ENCODE data around the gene RIOX2.
"Not testable (repeated sequence)": the region's sequence is repeated elsewhere in the genome, so short reads cannot be mapped to it uniquely, and the experiment has no call there.

The RIOX2 gene

DNA sequence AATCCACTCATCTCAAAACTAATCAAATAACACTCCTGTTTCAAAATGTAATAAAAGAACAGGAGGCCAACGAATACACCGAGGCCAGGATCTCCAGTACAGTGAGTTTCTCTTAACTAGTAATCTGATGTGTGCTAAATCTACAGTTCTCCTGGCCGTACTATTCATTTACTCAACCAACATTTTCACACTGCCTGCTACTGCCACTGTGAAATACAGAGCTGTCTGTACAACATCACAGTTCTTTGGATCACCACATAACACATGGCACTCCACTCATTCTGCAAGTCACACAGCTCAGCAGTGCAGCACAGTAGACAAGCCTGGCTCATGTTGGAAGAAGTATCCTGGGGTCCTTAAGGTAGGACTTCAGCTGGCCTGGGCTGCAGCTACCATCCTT, 21.9 kb downstream of the RIOX2 start:
- no peak for DNase-seq

DNA sequence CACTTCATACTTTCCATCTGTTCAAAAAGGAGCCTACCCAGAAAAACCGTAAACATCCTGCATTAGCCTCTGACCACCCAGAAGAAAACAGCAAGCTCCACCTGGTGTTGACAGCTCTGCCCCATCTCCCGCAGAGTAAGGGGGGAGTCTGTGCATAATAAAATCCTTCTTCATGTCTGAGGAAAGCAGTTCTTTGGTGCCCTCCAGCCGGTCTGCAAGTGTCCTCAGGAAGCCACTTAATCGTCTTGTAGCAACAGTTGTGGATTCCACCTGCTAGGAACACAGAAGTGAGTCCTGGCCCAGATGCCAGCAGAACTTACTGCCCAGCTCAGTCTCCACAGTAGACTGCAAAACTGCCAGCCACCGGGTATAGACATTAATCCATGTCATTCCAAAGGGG, 22.5 kb downstream of the RIOX2 start:
- DNase-seq = no peak

DNA sequence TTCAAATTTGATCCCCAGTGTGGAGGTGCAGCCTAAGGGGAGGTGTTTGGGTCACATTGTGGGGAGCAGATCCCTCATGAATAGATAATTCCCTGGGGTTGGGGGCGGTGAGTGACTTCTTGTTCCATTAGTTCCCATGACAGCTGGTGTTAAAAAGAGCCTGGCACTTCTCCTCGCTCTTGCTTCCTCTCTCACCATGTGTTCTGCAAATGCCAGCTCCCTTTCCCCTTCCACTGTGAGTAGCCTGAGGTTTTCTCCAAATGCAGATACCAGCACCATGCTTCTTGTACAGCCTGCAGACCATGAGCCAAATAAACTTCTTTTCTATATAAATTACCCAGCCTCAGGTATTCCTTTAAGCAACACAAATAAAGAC, 23.1 kb downstream of the RIOX2 start:
- DNase-seq = no peak

DNA sequence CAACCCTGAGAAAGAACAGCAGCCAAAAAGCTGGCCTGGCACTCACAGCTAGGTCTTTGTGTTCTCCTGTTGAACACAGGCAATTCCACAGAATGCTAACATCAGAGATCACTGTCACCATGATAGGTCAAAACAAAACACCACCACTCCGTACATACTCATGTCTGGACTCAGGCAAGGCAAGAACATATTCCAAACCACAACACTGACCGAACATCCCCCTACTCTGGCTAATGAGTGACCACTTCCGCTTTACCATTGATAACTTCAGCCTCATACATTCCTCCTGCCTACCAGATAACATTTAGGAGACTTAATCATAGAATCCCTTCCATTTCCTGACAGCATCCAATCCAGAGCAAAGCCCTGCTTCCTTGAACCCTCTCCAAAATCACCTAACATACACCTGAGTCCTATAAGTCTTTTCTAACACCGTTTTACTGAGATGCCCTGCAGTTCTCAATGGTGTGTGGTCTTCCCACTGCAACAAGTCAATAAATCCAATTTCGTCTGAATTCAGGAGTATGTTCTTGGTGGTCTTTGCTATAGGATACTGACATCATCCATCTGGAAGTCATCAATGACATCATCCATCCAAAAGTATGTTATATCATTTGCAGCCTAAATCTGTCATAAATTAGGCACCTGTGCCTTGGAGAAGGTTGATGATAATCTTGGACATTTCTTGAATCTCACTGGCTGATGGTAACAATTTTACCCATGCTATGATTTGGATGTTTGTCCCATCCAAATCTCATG, 23.7 kb downstream of the RIOX2 start:
- no peak for DNase-seq

DNA sequence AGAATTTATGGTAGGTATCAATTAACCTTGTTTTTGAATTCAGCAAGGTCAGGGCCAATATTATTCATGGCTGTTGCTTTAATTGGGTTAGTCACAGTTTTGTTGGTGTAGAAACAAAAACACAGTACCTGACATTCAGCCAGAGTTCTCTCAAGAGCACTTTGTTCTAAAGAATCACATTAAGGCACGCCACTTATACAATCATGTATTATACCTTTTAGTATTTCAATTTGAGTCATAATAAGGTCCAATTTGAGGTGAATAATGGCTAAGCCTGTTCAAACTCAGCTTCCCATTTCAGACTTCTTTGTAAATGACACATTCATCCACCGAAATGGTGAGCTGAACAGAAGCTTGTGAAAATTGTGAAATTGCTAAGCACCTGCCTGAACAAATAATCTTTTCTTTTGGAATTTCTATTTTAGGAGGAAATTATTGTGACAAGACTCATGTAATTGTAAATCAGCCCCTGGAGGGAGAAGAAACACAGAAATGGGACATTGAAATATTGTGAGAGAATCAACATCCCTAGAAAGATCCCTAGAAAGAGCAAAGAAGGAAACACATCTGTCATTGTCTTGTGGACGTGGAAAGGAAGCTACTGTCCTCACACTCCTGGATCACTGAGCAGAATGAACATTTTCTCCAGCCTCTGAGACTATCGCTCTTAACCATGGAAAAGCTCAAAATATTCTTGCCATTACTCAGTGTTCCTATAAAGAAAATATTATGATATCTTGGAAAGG, 29.3 kb downstream of the RIOX2 start:
- no peak for DNase-seq

DNA sequence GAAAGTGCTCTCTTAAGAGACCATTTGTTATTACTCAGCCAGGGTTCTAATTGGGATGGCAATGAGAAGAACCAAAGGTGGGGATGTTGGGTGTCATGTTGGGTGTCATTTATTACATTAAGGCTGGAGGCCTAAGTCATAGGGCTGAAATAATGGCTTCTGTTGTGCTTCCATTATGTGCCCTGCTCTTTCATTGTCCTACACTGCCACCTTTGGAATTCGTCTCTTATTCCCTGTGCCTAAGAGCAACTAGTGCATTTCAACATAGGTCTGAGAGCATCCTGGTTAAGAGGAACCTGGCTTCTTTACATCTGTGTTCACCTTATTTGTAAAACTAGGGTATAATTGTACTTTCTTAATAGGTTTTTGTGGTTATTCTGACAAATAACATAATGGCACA, 32.2 kb downstream of the RIOX2 start:
- no peak for DNase-seq

DNA sequence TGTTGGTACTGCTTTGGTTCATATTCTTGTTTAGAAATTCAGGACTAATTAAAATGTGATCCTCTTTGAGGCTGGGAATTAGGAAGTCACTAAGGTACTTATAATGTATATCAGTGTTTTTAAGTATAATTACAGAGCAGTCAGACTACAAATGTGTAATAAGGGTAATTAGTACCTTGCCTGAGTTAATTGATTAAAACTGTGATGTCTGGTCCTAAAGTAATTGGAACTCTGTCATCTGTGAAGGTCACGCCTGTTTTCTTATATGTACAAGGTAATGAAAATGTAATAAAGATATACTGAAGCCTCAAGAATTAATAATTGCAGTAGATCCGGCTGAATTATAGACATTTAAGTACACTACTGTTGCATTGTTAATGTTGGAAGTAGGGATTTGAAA, 32.8 kb downstream of the RIOX2 start:
- DNase-seq = no peak

DNA sequence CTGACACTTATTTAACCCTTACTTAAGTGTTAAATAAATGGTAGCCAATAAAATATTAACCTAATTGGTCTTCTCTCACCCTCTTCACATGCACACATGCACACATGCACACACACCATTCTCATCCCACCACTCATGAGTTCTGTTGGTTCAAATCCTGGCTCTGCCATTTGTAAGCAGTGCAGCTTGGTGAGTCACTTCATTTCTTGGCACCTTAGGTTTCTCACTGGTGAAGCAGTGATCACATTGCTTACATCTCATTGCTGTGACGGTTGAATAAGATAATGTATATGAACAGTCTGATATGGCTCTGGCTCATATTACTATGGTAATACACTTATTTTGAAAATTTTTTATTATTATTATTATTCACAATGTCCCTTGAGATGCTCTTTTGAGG, 33.8 kb downstream of the RIOX2 start:
- DNase-seq = no peak

DNA sequence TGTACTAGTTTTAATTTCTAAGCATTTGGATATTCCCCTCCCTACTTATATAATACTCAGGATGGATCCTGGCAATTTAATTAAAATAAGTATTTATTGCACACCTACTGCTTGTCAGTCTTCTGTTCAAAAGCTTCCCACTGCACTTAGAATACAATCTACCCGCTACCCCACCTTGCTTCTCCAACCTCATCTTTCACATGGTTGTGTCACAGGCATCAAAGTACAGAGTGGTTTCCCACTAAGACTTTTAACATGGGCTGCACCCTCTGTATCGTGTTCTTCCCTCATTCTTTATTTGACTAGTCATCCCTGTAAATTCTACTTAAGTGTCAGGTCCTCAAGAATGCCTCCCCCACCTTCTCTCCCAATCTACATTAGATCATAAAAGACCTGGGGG, 35.0 kb downstream of the RIOX2 start:
- no peak for DNase-seq

DNA sequence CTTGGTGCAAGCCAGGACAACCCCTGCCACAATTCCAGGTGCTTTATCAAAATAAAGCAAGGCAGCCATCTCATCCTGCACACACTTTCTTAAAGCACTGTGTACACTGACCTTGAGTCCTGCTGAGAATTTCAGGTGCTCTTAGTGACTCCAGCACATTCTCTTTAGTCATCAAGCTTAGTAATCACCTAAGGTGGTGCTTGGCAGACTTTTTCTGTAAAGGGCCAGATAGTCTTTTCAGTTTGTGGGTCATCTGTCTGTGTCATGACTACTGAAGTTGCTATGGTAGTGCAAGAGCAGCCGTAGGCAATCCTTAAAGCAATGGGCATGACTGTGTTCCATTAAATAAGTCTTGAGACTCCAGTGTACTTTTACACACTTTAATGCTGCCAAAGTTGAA, 36.4 kb downstream of the RIOX2 start:
- no peak for DNase-seq

DNA sequence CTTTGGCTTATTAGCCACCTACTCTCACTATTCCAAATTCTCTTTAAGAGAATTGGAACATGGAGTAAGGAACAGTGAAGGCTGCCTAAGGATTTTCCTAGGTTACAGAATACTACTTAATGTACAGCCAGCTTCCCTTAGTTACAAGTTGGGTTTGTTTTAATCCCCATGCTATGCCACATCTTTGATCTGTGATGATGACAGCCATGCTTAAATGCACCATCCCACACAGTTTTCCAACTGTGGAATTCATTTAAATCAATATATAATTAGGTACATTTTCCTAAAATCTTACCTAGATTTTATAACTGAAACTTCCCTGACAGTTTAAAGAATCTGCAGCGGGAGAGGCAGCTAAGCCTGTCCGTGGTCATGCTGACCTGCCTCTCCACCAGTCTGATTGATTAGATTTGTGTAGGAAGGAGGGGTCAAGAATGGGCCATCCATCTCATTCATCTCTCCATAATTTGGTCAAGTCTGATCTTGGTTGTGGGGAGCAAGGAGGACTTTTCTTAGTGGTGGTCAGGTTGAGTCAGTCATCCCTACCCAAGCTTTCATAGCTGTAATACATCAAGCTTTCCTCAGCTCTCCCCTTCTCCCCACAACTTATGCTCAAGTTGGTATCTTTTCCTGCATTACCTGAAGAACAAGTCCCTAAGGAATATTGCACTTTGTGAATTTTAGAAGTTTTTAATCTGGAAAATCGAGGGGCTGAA, 37.1 kb downstream of the RIOX2 start:
- no peak for DNase-seq

DNA sequence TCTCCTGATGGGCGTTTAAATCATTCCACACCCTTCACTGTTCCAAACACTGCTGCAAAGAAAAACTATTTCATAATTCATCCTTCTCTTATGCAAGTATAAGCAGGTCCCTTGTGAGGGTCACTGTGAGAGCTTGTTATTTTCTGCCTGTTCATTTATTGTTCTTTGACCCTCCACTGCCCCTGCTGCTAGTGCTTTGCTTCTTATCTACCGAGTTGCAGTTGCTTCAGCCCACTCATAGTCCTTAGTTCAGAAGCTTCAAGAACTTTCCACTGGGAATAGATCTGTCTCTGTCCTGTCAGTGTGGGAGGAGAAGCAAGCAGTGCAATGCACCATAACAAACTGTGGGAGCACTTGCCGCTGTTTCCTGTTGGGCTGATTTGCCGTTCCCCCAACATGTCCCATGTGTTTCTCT, 39.8 kb downstream of the RIOX2 start:
- DNase-seq = no peak

DNA sequence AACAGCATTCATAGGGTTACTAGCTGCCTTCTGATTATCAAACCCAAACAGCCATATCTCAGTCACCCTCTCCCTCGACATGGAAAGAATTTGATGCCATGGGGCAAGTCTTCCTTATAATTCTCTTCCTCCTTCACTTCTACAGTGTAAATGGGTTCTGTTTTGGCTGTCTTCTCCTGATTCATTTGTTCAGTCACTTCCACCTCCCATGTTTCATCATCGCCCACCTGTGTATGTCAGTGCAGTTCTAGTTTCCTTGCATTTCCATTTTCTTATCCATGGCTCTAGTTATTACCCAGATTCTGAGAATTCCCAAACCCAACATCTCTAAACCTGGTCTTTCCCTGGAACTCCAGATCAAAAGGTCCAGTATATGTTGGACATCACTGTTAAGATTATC, 41.0 kb downstream of the RIOX2 start:
- DNase-seq = no peak

DNA sequence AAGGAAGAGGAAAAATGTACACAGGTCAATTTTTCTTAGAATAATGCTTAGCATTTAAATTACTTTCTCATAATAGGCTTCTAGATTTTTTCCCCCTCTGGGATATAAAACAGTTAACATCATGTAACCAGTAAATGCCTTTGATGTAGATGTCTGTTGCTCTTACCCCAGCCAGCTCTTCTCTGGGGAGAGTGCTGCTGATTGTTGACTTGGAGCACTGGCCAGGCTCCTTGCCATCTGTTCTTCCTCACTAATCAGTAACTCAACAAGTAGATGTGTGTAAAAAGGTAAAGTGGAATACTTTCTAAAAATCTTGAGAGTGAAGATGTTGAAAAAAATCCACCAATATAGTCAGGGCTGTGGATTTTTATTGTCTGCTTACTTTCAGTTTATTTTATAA, 42.2 kb downstream of the RIOX2 start:
- DNase-seq = no peak

DNA sequence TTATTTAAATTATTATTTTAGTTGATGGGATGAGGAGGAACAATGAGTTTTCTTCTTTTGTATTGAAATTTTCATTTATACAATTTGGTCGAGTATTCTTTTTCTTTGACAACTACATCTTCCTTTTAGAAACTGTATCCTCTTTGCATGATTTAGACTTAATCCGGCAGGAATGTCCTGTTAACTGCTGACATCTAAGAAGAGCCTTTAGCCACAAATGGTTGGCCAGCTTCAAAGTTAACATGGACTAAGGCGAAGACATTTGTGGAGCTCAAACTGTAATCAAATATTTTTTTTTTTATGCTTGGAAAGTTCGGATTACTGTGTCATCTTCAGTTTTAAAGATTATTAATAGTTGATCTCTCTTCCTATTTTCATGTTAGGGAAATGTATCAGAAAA, 43.2 kb downstream of the RIOX2 start:
- no peak for DNase-seq

DNA sequence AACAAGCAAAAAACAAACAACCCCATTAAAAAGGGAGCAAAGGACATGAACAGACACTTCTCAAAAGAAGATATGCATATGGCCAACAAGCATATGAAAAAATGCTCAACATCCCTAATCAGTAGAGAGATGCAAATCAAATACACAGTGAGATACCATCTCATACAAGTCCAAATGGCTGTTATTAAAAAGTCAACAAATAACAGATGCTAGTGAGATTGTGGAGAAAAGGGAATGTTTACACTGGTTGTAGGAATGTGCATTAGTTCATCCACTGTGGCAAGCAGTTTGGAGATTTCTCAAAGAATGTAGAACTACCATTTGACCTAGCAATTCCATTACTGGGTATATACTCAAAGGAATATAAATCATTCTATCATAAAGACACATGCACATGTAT, 44.5 kb downstream of the RIOX2 start:
- no peak for DNase-seq

DNA sequence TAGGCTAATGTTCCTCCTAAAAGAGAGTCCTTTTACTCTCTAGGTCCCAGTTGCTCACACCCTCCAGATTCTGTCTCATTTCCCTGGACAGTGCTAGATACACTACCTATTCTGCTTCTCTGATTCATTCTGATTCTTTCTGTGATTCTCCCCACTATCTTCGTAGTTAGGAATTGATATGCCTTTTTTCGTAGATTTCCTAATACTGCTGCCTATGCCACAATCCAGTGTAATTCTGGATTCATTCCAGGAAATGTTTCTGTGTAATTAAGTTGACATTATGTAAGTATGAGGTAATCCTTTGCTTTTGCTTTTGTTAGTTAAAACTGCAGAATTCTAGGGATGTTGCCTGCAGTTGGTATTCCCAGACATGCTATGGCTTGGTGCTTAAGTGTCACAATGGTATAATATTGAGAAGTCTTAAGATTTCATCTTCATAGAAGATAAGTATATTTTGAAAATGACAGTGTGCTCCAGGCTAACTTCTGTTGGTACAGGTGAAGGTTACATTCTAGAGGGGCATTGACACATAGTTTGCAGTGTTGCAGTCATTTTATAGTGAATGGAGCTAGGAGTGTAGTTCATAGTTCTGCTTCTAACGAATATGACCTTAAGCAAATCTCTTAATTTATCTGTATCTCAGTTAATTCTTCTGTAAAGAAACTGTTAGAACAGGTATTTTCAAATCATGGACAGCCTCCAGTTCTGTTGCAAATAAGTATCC, 54.3 kb downstream of the RIOX2 start:
- DNase-seq = no peak

DNA sequence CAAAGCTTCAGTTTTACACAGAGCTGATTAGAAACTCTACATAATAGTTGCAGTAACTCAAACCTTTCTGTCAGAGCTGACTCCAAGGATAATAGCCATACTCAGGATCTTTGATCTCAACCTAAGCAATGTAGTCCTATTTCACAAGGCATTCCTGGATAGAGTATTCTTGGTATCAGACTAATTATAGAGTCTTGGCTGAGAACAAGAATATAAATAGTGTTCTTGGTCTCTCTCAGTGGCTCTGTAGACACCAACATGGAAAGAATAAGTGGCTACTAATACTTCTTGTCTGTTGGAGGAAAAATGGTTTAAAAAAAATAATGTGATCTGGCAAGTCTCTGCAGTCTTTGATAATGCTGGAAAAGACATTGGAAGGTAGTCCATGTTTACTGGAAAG, 55.7 kb downstream of the RIOX2 start:
- no peak for DNase-seq

DNA sequence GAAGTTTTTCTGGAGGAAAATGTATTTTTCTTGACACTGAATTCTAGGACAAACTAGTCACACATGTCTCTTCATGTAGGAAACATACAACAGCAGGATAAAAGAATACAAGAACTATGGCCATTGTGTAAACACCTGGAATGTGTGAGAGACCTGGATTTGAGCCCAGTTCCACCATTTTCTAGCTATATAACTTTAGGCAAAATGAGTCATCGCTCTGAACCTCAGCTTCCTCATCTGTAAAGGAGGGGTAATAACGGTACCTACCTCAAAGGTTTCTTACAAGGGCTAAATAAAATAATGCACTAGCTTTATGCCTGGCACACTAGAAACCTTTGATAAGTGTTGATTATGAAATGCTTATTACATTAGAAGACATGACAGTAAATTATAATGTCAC, 57.8 kb downstream of the RIOX2 start:
- no peak for DNase-seq

DNA sequence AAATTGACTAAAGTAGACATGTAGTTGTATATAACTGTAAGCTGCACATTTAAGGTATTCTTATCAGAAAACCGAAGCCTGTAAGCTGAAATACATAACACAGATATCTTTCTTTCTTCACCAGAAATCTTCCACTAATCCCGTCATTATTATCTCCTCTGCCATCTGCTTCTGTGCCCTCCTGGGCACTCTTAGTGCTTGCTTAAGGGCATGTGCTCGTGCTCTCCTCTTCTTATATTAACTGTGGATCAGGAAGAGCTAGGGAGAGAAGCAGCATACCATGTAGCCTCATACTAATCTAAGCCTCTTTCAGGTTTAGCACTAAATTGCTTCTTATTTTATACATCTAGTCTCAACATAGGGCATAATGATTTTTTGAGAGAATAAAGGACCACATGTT, 60.8 kb downstream of the RIOX2 start:
- no peak for DNase-seq

DNA sequence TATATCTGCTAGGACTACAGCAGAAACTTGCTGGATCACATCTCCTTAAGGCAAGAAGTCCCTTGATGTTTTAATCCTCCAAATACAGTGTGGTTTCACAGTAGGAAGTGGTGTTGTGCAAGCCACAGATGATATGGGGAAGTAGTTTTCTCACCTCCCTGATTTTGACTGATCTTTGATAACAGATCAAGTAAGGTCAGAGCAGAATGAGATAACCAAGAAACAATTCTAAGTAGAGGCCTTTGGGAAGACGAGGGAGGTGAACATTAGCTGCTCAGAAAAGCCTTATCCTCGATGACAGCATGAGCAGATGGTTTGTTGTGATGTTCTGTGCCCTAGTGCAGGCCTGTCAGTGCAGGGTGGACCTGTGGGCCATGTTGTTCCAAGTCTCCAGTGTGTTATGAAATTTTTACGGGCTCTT, 61.3 kb downstream of the RIOX2 start:
- no peak for DNase-seq

DNA sequence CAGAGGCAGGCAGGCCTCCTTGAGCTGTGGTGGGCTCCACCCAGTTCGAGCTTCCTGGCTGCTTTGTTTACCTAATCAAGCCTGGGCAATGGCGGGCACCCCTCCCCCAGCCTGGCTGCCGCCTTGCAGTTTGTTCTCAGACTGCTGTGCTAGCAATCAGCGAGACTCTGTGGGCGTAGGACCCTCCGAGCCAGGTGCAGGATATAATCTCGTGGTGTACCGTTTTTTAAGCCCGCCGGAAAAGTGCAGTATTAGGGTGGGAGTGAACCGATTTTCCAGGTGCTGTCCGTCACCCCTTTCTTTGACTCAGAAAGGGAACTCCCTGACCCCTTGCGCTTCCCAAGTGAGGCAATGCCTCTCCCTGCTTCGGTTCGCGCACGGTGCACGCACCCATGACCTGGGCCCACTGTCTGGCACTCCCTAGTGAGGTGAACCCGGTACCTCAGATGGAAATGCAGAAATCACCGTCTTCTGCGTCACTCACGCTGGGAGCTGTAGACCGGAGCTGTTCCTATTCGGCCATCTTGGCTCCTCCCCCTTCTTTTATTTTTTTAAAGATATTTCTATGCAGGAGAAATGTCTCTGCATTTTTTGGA, 61.9 kb downstream of the RIOX2 start:
- DNase-seq = peak; percentile 10

DNA sequence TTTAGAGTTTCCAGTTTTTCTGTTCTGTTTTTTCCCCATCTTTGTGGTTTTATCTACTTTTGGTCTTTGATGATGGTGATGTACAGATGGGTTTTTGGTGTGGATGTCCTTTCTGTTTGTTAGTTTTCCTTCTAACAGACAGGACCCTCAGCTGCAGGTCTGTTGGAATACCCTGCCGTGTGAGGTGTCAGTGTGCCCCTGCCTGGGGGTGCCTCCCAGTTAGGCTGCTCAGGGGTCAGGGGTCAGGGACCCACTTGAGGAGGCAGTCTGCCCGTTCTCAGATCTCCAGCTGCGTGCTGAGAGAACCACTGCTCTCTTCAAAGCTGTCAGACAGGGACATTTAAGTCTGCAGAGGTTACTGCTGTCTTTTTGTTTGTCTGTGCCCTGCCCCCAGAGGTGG, 62.4 kb downstream of the RIOX2 start:
- not testable (repeated sequence) for DNase-seq
